ENCODE data around the gene TOPBP1.

The TOPBP1 gene

GRCh38 chr3:133607816-133608215 lies 53.9 kb downstream of the TOPBP1 start:
- DNase-seq (ENCODE audit: low read depth in 3 of 3) = no peak

GRCh38 chr3:133606902-133607301 lies 54.8 kb downstream of the TOPBP1 start:
- no peak for DNase-seq (ENCODE audit: low read depth in 3 of 3)

- DNase-seq (ENCODE audit: low read depth in 3 of 3) = no peak
Measured at GRCh38 chr3:133606342-133606741, 55.4 kb downstream of the TOPBP1 start.

GRCh38 chr3:133600572-133601081 lies 61.1 kb downstream of the TOPBP1 start:
- no peak for DNase-seq (ENCODE audit: low read depth in 3 of 3)

GRCh38 chr3:133599280-133599679 lies 62.5 kb downstream of the TOPBP1 start:
- no peak for DNase-seq (ENCODE audit: low read depth in 3 of 3)

- no peak for DNase-seq (ENCODE audit: low read depth in 3 of 3)
Measured at GRCh38 chr3:133598405-133598804, 63.3 kb downstream of the TOPBP1 start.

- DNase-seq (ENCODE audit: low read depth in 3 of 3) = peak in 1 of 3 experiments; percentile 18
Measured at GRCh38 chr3:133595341-133595740, 66.4 kb downstream of the TOPBP1 start.

GRCh38 chr3:133593243-133593642 lies 68.5 kb downstream of the TOPBP1 start:
- DNase-seq (ENCODE audit: low read depth in 3 of 3) = no peak

GRCh38 chr3:133592843-133593242 lies 68.9 kb downstream of the TOPBP1 start:
- DNase-seq (ENCODE audit: low read depth in 3 of 3) = no peak

- no peak for DNase-seq (ENCODE audit: low read depth in 3 of 3)
Measured at GRCh38 chr3:133591271-133591742, 70.4 kb downstream of the TOPBP1 start.

GRCh38 chr3:133589503-133589902 lies 72.2 kb downstream of the TOPBP1 start:
- DNase-seq (ENCODE audit: low read depth in 3 of 3) = no peak

GRCh38 chr3:133588784-133589465 lies 72.8 kb downstream of the TOPBP1 start:
- DNase-seq (ENCODE audit: low read depth in 3 of 3) = no peak

- DNase-seq (ENCODE audit: low read depth in 3 of 3) = no peak
Measured at GRCh38 chr3:133588035-133588434, 73.7 kb downstream of the TOPBP1 start.

GRCh38 chr3:133583396-133583795 lies 78.3 kb downstream of the TOPBP1 start:
- DNase-seq (ENCODE audit: low read depth in 3 of 3) = no peak

GRCh38 chr3:133578548-133579191 lies 83.1 kb downstream of the TOPBP1 start:
- DNase-seq (ENCODE audit: low read depth in 3 of 3) = no peak

GRCh38 chr3:133576169-133576568 lies 85.6 kb downstream of the TOPBP1 start:
- DNase-seq (ENCODE audit: low read depth in 3 of 3) = no peak

- DNase-seq (ENCODE audit: low read depth in 3 of 3) = no peak
Measured at GRCh38 chr3:133575086-133575485, 86.7 kb downstream of the TOPBP1 start.

- peak; percentile 43 to 61 (median 44) for DNase-seq (ENCODE audit: low read depth in 3 of 3)
Measured at GRCh38 chr3:133574260-133574881, 87.4 kb downstream of the TOPBP1 start.

- peak in 1 of 3 experiments; percentile 22 for DNase-seq (ENCODE audit: low read depth in 3 of 3)
Measured at GRCh38 chr3:133573629-133574194, 88.0 kb downstream of the TOPBP1 start, which contains the start of gene CDV3. TSS of gene CDV3 (plus strand) at chr3:133573686. CDS start at chr3:133574045, 359 bp downstream.

- DNase-seq (ENCODE audit: low read depth in 3 of 3) = peak; percentile 100
Measured at GRCh38 chr3:133573054-133573628, 88.6 kb downstream of the TOPBP1 start.

- DNase-seq (ENCODE audit: low read depth in 3 of 3) = no peak
Measured at GRCh38 chr3:133572158-133573053, 89.3 kb downstream of the TOPBP1 start.
